Right lobe of liver (tissue), 4 donors: ENCODE measurements around the gene ZNRF4.

Source experiments
- POLR2A ChIP-seq: fragments of 450-650 bp; IDR thresholded peaks from one replicate; pipeline ENCODE4 v1.6.1; 2017; ENCODE audit warnings: antibody characterized with exemption, mild to moderate bottlenecking
- TF ChIP-seq, protein P1 (sequence below), 4 donors: fragments of 200-600 bp in 3 of 4; fragments of 450-650 bp in 1 of 4; IDR thresholded peaks; one replicate each; pipeline versions ENCODE4 v1.5.1 to v1.8.0; 2016 to 2022; ENCODE audit warnings: antibody characterized with exemption in 4 of 4, mild to moderate bottlenecking in 2 of 4
- donor health status: DM: no; HTN: no; CAD: no.
- donor health status: DM: no; HTN: no; CAD: no.
- donor health status: DM: no; HTN: yes; CAD: no.

DNA sequence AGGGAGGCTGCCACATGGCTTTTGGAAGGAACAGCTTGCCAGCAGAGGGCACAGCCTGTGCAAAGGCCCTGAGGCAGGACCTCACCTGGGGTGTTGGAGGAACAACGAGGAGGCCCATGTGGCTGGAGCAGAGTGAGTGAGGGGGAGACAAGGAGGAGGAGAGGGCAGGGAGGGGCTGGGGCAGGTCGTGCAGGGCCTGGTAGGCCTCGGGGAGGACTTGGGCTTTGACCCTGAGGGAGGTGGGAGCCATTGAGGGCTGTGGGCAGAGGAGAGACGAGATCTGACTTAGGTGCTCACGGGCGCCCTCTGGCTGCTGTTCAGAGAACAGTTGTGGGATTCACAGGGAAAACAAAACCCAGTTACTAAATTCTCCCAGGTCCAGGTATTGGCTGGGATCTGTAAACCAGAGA lies 25.2 kb downstream of the ZNRF4 start:
- no peak for TF ChIP-seq POLR2A
- TF ChIP-seq, protein P1, sequence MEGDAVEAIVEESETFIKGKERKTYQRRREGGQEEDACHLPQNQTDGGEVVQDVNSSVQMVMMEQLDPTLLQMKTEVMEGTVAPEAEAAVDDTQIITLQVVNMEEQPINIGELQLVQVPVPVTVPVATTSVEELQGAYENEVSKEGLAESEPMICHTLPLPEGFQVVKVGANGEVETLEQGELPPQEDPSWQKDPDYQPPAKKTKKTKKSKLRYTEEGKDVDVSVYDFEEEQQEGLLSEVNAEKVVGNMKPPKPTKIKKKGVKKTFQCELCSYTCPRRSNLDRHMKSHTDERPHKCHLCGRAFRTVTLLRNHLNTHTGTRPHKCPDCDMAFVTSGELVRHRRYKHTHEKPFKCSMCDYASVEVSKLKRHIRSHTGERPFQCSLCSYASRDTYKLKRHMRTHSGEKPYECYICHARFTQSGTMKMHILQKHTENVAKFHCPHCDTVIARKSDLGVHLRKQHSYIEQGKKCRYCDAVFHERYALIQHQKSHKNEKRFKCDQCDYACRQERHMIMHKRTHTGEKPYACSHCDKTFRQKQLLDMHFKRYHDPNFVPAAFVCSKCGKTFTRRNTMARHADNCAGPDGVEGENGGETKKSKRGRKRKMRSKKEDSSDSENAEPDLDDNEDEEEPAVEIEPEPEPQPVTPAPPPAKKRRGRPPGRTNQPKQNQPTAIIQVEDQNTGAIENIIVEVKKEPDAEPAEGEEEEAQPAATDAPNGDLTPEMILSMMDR (IDR thresholded peaks at IDR 0.05), result peak; percentile 27 to 45 (median 38)
